GM21360 (cell line): ENCODE measurements around the gene TSNAX.

Experiments
- ATAC-seq: cut with Tn5 transposase; IDR thresholded peaks from one replicate; pipeline ENCODE4 v1.9.1; 2021; ENCODE audit warnings: mild to moderate bottlenecking, moderate library complexity; ENCODE audit not compliant: unreplicated experiment

TSNAX gene

DNA sequence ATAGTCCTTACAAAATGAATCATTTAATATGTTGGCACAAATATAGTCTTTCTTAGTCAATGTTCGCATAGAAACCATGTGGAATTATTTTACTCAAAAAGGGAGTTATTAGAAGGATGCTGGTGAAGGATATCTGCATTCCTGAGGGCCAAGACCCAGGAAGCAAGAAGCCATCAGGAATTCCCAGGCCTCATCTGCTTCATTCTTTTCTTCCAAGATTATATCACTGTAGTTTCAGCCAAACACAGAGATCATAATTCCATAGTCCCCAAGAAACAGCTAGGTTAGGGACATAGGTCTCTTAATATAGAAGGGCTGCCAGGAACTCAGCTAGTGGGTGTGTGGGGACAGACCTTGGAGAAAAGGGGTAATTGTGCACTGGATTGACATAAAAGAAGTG, 69.5 kb downstream of the TSNAX start:
- ATAC-seq = no peak

DNA sequence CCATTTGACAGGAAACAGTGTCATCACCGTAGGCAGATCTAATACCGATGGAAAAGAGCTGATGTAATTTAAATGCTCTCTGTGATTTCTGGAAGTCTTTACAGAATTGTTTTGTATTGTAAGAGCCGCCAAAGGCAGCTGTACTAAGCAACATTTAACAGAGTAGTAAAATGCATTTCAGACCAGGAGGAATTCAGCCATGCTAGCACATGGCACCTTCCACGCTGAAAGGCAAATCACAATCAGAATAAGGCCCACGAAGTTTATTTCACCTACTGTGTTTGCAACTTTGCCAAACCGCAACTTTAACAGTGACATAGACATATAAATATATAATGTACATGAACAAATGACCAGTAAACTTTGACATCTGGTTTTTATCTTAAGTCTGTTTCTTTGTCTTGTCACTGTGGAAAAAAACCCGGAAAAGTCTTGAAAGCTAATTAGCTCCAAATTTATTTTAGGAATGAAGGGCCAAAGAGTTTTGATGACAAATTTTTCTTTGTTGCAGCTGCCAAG, 72.0 kb downstream of the TSNAX start:
- ATAC-seq = no peak

DNA sequence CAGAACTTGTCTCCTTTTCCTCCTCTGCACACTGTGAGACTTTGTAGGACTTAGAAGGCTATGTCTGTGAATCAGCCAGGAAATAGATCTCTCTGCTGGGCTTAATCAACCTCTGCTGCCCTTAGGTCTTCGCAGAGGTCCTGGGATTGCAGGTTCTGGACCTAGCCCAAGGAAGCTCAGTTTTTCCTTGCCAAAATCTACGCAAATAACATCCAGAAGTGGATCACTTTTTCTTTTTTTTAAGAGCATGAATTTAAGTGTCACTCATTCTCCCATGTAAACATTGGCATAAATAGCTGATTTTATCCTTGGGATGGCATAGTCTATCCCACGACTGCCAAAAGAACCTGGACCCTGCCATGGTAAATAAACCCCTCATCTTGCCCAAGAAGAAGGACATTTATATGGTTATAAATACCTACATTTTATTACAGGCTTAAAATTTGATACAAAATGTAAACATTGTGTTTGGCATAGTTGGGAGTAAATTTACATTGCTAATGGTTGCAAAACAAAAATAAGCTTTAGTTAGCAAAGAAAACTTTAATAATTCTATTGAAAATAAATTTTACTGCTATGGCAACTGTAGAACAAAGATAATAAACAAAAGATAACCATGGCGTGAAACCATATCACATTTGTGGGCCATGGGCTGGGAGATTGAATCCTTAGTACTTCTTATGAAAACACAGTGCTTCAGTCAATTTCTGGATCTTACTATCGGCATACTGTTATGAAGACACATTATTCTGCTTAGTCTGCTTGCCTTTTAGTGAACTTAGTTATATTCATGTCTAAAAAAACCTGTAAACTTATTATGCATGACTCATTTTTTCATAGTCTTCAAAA, 73.6 kb downstream of the TSNAX start:
- no peak for ATAC-seq

DNA sequence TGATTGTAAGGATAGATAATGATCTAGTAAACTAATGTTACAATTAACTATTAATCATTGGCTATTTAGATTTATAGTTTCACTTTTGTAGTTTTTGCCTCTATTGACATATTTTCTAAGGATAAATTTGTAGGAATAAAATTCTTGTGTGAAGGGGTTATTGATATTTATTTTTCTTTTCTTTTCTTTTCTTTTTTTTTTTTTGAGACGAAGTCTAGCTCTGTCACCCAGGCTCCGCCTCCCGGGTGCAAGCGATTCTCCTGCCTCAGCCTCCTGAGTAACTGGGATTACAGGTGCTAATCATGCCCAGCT, 74.2 kb downstream of the TSNAX start:
- ATAC-seq = no peak

DNA sequence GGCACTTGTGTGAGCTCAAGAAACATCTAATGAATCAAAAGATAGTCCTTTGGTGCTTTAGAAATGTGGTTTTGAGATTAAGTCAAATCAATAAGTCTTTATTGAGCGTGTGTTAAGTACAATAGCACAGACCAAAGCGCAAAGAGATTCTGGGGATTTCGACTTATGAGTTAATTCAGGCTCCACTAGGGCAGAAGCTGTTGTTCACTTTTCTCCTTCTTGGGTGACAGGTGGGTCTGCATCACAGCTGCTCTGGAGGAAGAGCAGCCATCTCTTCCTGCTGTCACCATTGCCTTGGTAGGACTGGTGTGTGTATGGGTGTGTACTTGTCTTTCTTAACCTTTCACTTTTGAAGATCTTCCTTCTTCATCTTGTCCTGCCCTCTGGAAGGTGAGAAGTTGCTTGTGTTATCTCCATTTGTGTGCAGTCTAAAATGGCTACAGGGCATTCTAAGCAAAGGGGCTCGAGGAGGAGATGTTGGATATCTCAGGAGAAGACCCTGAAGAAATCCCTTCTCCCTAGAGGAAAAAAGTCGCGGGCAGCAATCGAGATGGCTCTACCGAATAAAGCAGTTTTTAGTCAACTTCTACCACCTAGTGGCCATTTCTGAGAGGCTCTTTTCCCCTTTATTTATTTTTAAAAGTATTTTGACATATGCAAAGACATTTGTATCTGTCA, 75.3 kb downstream of the TSNAX start:
- peak; percentile 62 for ATAC-seq

DNA sequence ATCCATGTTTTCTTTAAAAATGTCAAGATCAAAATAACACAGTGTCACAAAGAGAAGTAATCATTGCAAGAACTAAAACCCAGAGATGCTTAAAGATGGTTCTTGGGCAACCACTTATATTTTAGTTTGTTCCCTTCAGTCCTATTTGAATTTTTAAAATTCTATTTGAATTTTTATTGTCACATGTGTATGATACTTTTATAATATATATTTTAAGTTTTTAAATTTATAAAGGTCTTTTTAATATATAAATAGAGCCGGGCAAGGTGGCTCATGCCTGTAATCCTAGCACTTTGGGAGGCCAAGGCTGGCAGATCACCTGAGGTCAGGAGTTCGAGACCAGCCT, 75.8 kb downstream of the TSNAX start:
- no peak for ATAC-seq

DNA sequence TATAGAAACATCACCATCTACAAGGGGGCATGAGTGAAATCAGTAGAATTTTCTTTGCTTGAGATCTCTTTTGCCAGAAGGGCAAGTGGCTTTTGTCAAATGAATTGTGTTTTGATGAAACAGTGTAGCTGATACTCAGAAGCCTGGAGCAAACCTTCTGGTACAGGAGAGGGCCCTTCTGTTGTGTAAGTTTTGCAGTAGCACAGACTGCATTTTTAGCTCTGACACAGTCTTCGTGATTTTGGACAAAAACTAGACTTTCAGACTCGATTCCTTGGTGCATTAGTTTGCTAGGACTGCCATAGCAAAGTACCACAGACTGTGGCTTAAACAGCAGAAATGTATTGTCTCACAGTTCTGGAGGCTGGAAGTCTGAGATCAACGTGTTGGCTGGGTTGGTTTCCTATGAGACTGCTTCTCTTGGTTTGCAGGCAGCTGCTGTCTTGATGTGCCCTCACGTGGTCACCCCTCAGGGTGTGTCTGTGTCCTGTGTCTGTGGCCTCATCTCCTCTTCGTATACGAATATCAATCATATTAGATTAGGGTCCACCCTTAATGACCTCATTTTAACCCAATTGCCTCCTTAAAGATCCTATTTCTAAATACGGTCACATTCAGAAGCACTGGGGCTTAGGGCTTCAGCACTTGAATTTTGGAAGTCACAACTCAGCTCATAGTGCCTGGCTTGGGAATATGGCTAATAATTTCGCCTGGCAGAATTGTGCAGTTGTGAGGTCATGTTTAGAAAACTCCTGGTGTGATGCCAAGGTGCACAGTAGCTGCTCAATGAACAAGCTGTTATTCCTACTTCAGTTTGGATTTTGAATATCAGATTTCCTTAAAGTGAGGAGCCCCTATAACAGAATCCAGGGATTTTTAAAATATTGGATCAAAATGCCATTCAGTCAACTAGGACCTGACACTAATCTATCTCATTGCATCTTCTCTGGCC, 77.0 kb downstream of the TSNAX start:
- ATAC-seq = no peak

DNA sequence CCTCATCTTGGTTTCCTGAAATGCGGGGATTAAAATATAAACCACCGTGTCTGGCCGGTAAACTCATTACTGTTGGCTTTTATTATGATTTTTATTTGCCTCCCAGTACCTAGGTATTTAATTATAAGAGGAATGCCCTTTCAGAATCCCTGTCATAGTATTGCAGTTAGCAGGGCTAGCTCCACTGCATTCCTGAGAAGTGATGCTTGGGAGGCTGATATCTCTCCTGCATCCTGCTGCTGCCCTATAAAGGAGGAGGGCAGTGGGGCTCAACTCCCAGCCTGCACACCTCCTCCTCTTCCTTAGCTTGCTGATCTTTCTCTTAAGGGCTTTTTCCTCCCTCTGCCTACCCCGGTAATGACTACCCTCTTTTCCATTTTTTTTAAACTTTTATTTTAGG, 78.2 kb downstream of the TSNAX start:
- ATAC-seq = no peak

DNA sequence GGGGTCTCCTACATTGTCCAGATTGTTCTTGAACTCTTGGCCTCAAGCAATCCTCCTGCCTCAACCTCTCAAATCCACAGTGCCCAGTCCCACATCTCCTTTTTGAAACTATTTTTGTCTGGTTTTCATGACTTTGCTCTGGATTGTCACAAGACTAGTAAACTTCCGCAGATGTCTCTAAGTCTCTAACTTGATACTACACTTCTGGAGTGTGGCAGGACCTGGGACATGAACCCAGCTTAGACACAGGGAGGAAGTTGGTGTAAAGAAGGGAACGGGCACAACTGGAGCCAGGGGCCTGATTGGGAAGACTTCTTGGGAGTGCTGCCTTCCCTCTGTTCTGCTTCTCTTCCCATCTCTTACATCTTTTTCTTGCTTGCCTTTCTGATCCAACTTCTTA, 81.9 kb downstream of the TSNAX start:
- ATAC-seq = no peak

DNA sequence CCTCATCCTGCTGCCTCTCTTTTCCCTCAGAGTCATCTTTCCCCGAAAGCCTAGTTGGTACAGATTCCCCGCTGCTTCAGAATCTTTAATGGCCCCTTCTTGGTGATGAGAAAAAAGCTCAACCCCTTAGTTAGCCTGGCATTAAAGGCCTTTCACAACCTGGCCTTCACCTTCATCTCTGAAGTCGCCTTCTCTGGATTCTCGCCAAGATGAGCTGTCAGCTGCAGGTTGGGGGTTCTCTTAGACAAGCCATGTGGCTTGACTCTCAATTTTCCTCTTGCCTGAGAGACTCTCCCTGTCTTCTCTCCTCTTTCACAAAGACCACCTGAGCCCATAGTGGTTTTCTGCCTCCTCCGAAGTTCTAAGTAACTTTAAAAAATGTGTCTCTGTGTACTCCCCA, 82.6 kb downstream of the TSNAX start:
- no peak for ATAC-seq

DNA sequence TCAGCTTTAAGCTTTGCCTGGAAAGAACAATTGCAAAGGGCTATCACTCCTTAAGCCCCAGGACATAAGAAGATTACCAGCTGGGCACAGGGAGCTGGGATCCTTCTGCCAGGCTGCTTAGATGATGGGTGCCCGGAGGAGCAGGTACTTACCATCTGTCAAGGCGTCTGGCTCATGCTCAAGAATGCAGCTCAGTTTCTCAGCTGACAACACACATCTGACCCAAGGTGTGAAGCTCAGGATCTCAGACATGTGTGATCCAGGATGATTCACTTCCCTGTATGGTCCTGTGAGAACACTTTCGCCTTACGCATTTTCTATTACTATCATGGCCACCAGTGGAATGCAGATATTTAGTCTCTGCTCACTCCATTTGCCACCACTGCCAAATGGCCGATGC, 83.4 kb downstream of the TSNAX start:
- ATAC-seq = no peak

DNA sequence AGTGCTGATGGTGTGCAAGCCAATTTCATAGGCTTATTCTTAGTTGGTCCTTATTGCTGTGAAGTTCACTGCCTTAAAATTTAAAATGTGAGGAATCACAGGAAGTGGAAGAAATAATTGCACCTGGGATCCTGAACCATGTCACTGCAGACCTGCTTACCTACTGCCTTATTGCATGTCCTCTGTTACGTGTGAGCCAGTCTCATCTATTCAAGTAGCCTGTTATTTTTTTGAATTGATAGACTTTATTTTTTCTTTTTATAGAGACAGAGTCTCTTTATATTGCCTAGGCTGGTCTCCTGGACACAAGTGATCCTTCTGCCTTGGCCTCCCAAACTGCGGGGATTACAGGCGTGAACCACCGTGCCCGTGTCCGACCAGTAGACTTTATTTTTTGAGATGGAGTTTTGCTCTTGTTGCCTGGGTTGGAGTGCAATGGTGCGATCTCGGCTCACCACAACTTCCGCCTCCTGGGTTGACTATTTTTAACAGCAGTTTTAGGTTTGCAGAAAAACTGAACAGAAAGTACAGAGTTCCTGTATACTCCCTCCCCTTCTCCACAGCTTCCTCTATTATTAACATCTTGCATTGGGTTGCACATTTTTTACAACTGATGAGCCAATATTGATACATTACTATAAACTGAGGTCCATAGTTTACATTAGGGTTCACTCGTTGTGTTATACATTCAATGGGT, 84.1 kb downstream of the TSNAX start:
- ATAC-seq = peak; percentile 92

DNA sequence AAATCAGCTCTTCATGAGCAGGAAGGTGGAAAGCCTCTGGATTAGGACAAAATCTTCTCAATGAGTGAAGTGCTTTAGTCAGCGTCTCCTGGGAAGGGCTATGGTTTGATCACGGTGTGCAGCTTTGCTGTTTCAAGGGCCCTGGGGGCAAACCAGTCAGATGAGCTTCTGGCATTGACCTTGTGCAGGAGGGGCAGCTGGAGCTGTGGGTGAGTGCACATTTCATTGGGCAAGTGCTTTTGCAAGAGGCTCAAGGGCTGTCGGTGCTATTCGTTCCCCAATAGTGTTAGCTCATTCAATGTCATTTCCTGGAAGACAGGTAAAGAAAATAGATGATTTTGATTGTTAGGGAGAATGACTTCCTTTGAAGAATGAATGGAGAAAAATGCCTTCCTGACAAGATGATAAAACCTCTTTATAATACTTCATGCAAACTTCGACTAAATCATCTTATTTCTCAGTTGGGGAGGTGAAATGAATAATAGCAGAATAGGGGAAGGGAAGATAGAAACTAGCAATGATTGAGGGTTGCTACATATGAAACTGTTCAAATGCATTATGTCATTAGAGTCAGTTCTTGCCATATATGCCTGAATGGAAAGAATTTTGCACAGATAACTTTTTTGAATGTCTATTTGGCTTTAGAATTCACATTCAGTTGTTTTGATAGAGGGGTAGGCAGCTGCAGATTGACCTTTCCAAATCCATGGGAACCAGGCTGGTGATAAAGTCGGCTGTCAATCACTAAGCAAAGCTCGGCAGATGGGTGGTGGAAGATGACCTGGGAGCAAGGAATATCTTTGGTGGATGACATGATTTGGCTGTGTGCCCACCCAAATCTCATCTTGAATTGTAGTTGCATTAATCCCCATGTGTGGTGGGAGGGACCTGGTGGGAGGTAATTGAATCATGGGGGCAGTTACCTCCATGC, 85.2 kb downstream of the TSNAX start:
- peak; percentile 45 for ATAC-seq
